ENCODE results near the gene PLA2G4A. TPM values are rescaled to one million over a fixed set of nuclear protein-coding genes. Genes with fewer than 3 reads are reported as not detected.

PLA2G4A gene
- total RNA-seq, 1 experiment from 2014 or later: not detected

GRCh38 chr1:186834399-186834958 is 5.7 kb downstream of the PLA2G4A start:
- no peak for ATAC-seq
- in situ Hi-C loops (cut with HindIII; ENCODE audit: low pct_unique_long_range_greater_than_20kb, low sequenced_read_pairs) (no loop called here), intact Hi-C loops (cut with micrococcal nuclease; ENCODE audit: unreplicated experiment) (no loop called here)
- no peak for TF ChIP-seq TCF7L2 (IDR thresholded peaks at IDR 0.05; ENCODE audit: low read depth, low read length)
- TF ChIP-seq CTCF (IDR thresholded peaks at IDR 0.05): no peak
- TF ChIP-seq POLR2AphosphoS5 (IDR thresholded peaks at IDR 0.05; ENCODE audit: low read depth, low read length): no peak
- no peak overlapping the region for H3K27ac ChIP-seq (ENCODE audit: low read length)
- no peak overlapping the region for H3K4me3 ChIP-seq (ENCODE audit: low read depth in 2 of 2, low read length in 2 of 2)
- no peaks in the 10 kb centered on the region for H3K4me1 ChIP-seq (ENCODE audit: control insufficient read depth, insufficient read depth, low read length)
- H3K27me3 ChIP-seq (ENCODE audit: control insufficient read depth, insufficient read depth, low read length): no peaks in the 10 kb centered on the region
- CTCF ChIA-PET: no interaction called here
- BruUV-seq (replicated peaks): no TSS peak
- POLR2A ChIA-PET: no interaction called here
- no peak for DNase-seq (ENCODE audit: low read depth, low spot score)
- H3K9me3 ChIP-seq (ENCODE audit: control insufficient read depth, insufficient read depth, low read depth, low read length): no peaks in the 10 kb centered on the region
- H3K36me3 ChIP-seq (ENCODE audit: control insufficient read depth, insufficient read depth, low read length): no peaks in the 10 kb centered on the region

- intact Hi-C loops (cut with micrococcal nuclease; ENCODE audit: unreplicated experiment) (no loop called here), in situ Hi-C loops (cut with HindIII; ENCODE audit: low pct_unique_long_range_greater_than_20kb, low sequenced_read_pairs) (no loop called here)
- no peak for TF ChIP-seq CTCF (IDR thresholded peaks at IDR 0.05)
- TF ChIP-seq SIN3A (IDR thresholded peaks at IDR 0.05; ENCODE audit: borderline replicate concordance, insufficient read depth, low read depth, low read length): no peak
- no peak for TF ChIP-seq REST (IDR thresholded peaks at IDR 0.05; ENCODE audit: insufficient read depth in 1 of 2, low read depth in 2 of 2, low read length in 1 of 2)
- no peak for TF ChIP-seq TCF7L2 (IDR thresholded peaks at IDR 0.05; ENCODE audit: low read depth, low read length)
- TF ChIP-seq POLR2AphosphoS5 (IDR thresholded peaks at IDR 0.05; ENCODE audit: low read depth, low read length): no peak
- no peaks in the 10 kb centered on the region for H3K9me3 ChIP-seq (ENCODE audit: control insufficient read depth, insufficient read depth, low read depth, low read length)
- H3K27me3 ChIP-seq (ENCODE audit: control insufficient read depth, insufficient read depth, low read length): no peaks in the 10 kb centered on the region
- H3K4me1 ChIP-seq (ENCODE audit: control insufficient read depth, insufficient read depth, low read length): no peaks in the 10 kb centered on the region
- DNase-seq (ENCODE audit: low read depth, low spot score) (no peak), ATAC-seq (no peak)
- CTCF ChIA-PET: no interaction called here
- POLR2A ChIA-PET: no interaction called here
- no peak overlapping the region for H3K4me3 ChIP-seq (ENCODE audit: low read depth in 2 of 2, low read length in 2 of 2)
- no TSS peak for BruUV-seq (replicated peaks)
- H3K27ac ChIP-seq (ENCODE audit: low read length): no peak overlapping the region
- no peaks in the 10 kb centered on the region for H3K36me3 ChIP-seq (ENCODE audit: control insufficient read depth, insufficient read depth, low read length)
Observed at GRCh38 chr1:186835448-186835847, 6.7 kb downstream of the PLA2G4A start.
